BJ (cell line): Measurements from ENCODE around the gene ANO1. TPM values are rescaled to one million over a fixed set of nuclear protein-coding genes. Genes with fewer than 3 reads are reported as not detected.

Experiments
- CTCF ChIA-PET: fragments of 350-600 bp; formaldehyde crosslinking; extraction: SDS; loops from one replicate; lab custom pipeline; 2021; ENCODE audit warnings: antibody characterized with exemption, inconsistent platforms; lab: Yijun Ruan, JAX
- POLR2A ChIA-PET: fragments of 300-600 bp; sonication (Branson Sonifier 250); formaldehyde crosslinking; extraction: SDS; loops from one replicate; lab custom pipeline; 2021; ENCODE audit warnings: antibody characterized with exemption; lab: Charles Lee
- DNase-seq: peaks from one replicate; pipeline ENCODE4 v3.0.0-alpha.2; 2011; ENCODE audit warnings: low read depth
- H3K27me3 ChIP-seq: 2 replicates; pipeline ENCODE4 v1.6.0; 2011; ENCODE audit warnings: low read length; ENCODE audit not compliant: control insufficient read depth, insufficient read depth
- H3K36me3 ChIP-seq: 2 replicates; pipeline ENCODE4 v1.5.1; 2011; ENCODE audit warnings: low read length; ENCODE audit not compliant: control insufficient read depth, insufficient read depth
- H3K4me3 ChIP-seq: 2 replicates; pipeline ENCODE4 v1.5.1; 2011; ENCODE audit warnings: low read depth, mild to moderate bottlenecking, control low read depth, low read length
- polyA plus RNA-seq: library from polyadenylated mRNA; depleted of rRNA; stranded (reverse); fragments of >200 nt; gene quantifications from 2 replicates; pipeline ENCODE4 v1.2.3, GENCODE V29; 2011
- TF ChIP-seq, protein P1 (sequence below): IDR thresholded peaks from 2 replicates; pipeline ENCODE4 v1.5.1; 2011; ENCODE audit warnings: low read depth, mild to moderate bottlenecking, control low read depth, inconsistent platforms, low read length, moderate library complexity; ENCODE audit not compliant: insufficient read depth

Gene ANO1
- polyA plus RNA-seq, 1 experiment: 0.10 TPM

DNA sequence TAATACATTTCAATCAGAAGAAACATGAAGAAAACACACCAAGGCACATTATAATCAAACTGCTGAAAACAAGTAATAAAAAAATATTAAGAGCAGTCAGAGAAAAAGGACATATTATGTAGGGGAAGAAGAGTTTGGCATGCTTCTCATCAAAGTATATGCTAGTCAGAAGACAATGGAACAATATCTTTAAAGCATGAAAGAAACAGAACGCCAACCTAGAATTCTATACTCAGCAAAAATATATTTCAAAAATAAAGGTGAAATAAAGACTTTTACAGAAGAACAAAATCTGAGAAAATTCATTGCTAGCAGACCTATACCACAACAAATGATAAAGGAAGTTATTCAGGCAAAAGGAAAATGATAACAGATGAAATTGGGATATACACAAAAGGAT lies 34.6 kb upstream of the ANO1 start:
- ChIA-PET POLR2A (no interaction called here), CTCF (no interaction called here)
- TF ChIP-seq, protein P1, sequence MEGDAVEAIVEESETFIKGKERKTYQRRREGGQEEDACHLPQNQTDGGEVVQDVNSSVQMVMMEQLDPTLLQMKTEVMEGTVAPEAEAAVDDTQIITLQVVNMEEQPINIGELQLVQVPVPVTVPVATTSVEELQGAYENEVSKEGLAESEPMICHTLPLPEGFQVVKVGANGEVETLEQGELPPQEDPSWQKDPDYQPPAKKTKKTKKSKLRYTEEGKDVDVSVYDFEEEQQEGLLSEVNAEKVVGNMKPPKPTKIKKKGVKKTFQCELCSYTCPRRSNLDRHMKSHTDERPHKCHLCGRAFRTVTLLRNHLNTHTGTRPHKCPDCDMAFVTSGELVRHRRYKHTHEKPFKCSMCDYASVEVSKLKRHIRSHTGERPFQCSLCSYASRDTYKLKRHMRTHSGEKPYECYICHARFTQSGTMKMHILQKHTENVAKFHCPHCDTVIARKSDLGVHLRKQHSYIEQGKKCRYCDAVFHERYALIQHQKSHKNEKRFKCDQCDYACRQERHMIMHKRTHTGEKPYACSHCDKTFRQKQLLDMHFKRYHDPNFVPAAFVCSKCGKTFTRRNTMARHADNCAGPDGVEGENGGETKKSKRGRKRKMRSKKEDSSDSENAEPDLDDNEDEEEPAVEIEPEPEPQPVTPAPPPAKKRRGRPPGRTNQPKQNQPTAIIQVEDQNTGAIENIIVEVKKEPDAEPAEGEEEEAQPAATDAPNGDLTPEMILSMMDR: no peak

DNA sequence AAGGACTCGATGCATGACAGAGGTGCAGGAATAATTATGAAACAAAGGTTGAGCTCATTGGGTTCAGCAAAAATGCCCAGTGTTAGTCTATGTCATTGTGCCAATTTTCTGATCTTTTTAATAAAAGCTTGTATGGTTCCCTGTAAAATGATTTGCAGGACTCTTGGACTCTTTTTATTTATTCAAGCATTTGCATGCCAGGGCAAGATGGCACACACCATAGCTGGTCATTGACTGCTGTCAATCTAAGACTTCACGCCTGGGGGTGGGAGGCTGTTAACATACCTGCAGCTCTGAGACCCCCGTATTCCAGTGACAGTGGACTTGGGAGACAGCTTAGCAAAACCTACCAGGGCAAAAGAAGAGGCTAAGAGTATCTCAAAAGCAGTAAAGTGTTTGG lies 32.0 kb upstream of the ANO1 start:
- TF ChIP-seq, protein P1: no peak
- H3K27me3 ChIP-seq: peaks cover 7% of the 10 kb centered on the region; the same call in 1 of the 2 replicates
- no peak for DNase-seq
- POLR2A ChIA-PET: interaction anchor here (0.6 kb wide), 1 partner anchor 128 kb away, joined by 20 read pairs; no protein-coding TSS in a partner anchor
- H3K36me3 ChIP-seq: no peaks in the 10 kb centered on the region
- CTCF ChIA-PET: no interaction called here
- H3K4me3 ChIP-seq: no peak overlapping the region

More for the DNA sequence above, 34.6 kb upstream of the ANO1 start:
- Histone ChIP-seq H3K27me3 (0 out of 2 replicates have a peak, but pooled peaks cover 2% of the 10 kb centered on the region), H3K4me3 (no peak overlapping the region), H3K36me3 (no peaks in the 10 kb centered on the region)
- no peak for DNase-seq

DNA sequence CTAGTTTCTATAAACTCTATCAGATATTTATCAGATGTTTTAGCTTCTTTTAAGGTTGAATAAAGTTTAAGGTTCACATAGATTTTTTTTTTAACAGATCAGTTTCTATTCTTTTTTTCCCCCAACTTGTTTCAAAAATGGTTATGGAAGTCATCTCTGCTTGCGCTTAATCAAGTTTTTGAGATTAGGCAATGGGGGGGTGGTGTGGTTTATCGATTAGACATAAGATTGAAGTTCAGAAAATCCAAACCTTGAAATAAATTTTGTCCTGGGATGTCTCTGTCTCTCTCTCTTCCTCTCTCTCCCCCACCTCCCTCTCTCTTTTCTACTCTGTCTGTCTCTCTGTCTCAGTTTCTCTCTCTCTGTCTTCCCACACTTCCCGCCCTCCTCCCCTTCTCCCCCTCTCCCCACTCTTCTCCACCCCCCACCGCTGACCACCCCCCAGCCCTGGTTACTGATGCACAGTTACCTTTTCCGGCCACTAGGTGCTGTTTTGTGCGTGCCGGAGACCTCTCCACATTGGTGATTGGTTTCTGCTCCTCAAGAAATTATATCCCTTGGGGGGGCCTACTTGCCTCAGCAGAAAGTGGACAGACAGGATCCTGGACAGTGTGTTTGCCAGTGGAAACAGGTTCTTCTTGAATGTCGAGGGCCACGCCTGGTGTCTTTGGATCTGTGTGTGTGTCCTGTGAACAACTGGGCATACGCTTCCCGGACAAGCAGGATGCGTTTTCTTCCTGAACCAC lies 29.7 kb upstream of the ANO1 start:
- no peaks in the 10 kb centered on the region for H3K36me3 ChIP-seq
- no peak for DNase-seq
- CTCF ChIA-PET: no interaction called here
- no peak overlapping the region for H3K4me3 ChIP-seq
- POLR2A ChIA-PET: no interaction called here
- TF ChIP-seq, protein P1: no peak
- H3K27me3 ChIP-seq: peaks cover 8% of the 10 kb centered on the region; the same call in 1 of the 2 replicates

DNA sequence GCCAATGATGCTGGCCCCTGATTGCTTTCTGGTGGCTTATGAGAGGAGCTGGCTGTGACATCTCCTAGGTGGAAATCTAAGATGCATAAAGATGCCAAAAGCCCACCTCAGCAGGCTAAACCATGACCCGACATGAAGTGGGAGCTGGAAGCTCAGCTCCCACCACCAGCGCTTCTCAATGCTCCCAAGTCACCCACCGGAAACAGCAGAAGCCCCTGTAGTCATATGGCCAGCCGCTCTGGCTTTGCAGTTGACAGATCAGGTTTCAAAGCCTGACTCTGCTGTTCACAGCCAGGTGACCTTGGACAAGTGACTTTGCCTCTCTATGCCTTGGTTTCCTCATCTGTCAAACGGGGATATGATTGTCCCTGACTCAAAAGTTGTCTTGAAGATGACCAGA lies 29.1 kb upstream of the ANO1 start:
- TF ChIP-seq, protein P1: no peak
- ChIA-PET CTCF (no interaction called here), POLR2A (no interaction called here)
- Histone ChIP-seq H3K4me3 (no peak overlapping the region), H3K36me3 (no peaks in the 10 kb centered on the region), H3K27me3 (peaks cover 8% of the 10 kb centered on the region; the same call in 1 of the 2 replicates)
- no peak for DNase-seq

DNA sequence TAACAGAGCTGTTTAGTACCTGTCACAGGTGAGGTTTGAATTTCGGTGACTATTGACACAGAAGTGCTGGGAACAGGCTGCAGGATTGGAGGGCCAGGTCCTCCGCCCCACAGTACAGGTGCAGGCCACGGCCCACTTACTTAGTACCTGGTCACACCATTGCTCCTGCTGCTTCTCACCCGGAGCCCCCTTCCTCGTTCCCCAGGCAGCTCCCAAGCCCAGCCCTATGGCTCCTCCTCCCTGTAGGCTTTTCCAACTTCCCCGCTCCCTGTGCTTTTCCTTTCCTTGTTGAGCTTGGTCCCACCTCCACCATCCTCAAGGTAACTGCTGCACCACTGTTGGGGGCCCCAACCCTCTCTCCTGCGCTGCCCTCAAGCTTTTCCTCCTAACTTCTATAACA lies 27.9 kb upstream of the ANO1 start:
- CTCF ChIA-PET: interaction anchor here (0.7 kb wide), 1 partner anchor 1454 kb away, joined by 3 read pairs; no protein-coding TSS in a partner anchor
- Histone ChIP-seq H3K36me3 (no peaks in the 10 kb centered on the region), H3K27me3 (peaks cover 8% of the 10 kb centered on the region; the same call in 1 of the 2 replicates), H3K4me3 (no peak overlapping the region)
- no peak for DNase-seq
- TF ChIP-seq, protein P1: no peak
- POLR2A ChIA-PET: no interaction called here
